Dedifferentiated amniotic fluid mesenchymal stem cell (primary cell): Measurements from ENCODE around the gene SMCR8.
"Not testable (repeated sequence)": the region's sequence is repeated elsewhere in the genome, so short reads cannot be mapped to it uniquely, and the experiment has no call there.

Experiments used
- DNase-seq: peaks from one replicate; pipeline ENCODE4 v3.0.0-alpha.2; 2016; ENCODE audit errors: extremely low spot score

The SMCR8 gene

GRCh38 chr17:18360518-18360917 is 45.4 kb downstream of the SMCR8 start:
- DNase-seq = no peak

GRCh38 chr17:18361837-18362697 is 47.0 kb downstream of the SMCR8 start:
- no peak for DNase-seq

GRCh38 chr17:18362698-18363100 is 47.6 kb downstream of the SMCR8 start:
- no peak for DNase-seq

GRCh38 chr17:18363101-18364049 is 48.3 kb downstream of the SMCR8 start, which contains the start of gene SHMT1:
SHMT1 (minus strand) TSS chr17:18363550; CDS start chr17:18355981, 7,569 bp downstream.
- DNase-seq = peak; percentile 74

GRCh38 chr17:18364166-18364565 is 49.1 kb downstream of the SMCR8 start:
- no peak for DNase-seq

GRCh38 chr17:18368946-18369345 is 53.9 kb downstream of the SMCR8 start:
- no peak for DNase-seq

- no peak for DNase-seq
Observed at GRCh38 chr17:18370761-18371160, 55.7 kb downstream of the SMCR8 start.

GRCh38 chr17:18371455-18371854 is 56.4 kb downstream of the SMCR8 start:
- DNase-seq = no peak

GRCh38 chr17:18373181-18373580 is 58.1 kb downstream of the SMCR8 start:
- not testable (repeated sequence) for DNase-seq

DNA sequence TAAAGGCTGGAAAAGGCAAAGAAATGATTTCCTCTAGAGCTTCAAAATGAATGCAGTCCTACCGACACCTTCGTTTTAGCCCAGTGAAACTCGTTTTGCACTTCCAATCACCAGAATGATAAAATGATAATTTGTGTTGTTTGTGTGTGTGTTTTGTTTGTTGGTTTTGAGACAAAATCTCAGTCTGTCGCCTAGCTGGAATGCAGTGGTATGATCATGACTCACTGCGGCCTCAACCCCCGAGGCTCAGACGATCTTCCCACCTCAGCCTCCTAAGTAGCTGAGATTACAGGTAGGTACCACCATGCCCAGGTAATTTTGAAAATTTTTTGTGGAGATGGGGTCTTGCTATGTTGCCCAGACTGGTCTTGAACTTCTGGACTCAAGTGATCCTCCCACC is 59.1 kb downstream of the SMCR8 start:
- DNase-seq = no peak
